GM18519 (cell line): Measurements from ENCODE around the gene IL25.
"Not testable (repeated sequence)": the region's sequence is repeated elsewhere in the genome, so short reads cannot be mapped to it uniquely, and the experiment has no call there.

Source experiments
- ATAC-seq: cut with Tn5 transposase; IDR thresholded peaks from one replicate; pipeline ENCODE4 v1.9.1; 2021; ENCODE audit warnings: mild to moderate bottlenecking, moderate library complexity; ENCODE audit not compliant: unreplicated experiment, low FRiP score

The IL25 gene

GRCh38 chr14:23386999-23387398, 14.4 kb downstream of the IL25 start:
- no peak for ATAC-seq

GRCh38 chr14:23387916-23388882, 15.6 kb downstream of the IL25 start:
- ATAC-seq = no peak

GRCh38 chr14:23388996-23389395, 16.4 kb downstream of the IL25 start:
- ATAC-seq = no peak

GRCh38 chr14:23389396-23389795, 16.8 kb downstream of the IL25 start:
- no peak for ATAC-seq

GRCh38 chr14:23389871-23390270, 17.3 kb downstream of the IL25 start:
- not testable (repeated sequence) for ATAC-seq

- ATAC-seq = no peak
Observed at GRCh38 chr14:23392613-23393012, 20.0 kb downstream of the IL25 start.

GRCh38 chr14:23396126-23396525, 23.5 kb downstream of the IL25 start:
- ATAC-seq = no peak

GRCh38 chr14:23396781-23397407, 24.3 kb downstream of the IL25 start:
- no peak for ATAC-seq

GRCh38 chr14:23398348-23398747, 25.7 kb downstream of the IL25 start:
- ATAC-seq = no peak

- no peak for ATAC-seq
Observed at GRCh38 chr14:23399136-23399535, 26.5 kb downstream of the IL25 start.

GRCh38 chr14:23399591-23399990, 27.0 kb downstream of the IL25 start:
- ATAC-seq = no peak

GRCh38 chr14:23400496-23401149, 28.0 kb downstream of the IL25 start:
- not testable (repeated sequence) for ATAC-seq

- no peak for ATAC-seq
Observed at GRCh38 chr14:23401291-23401690, 28.7 kb downstream of the IL25 start.

- no peak for ATAC-seq
Observed at GRCh38 chr14:23402296-23403138, 29.9 kb downstream of the IL25 start.

- ATAC-seq = no peak
Observed at GRCh38 chr14:23403139-23403438, 30.5 kb downstream of the IL25 start.

- no peak for ATAC-seq
Observed at GRCh38 chr14:23403908-23404307, 31.3 kb downstream of the IL25 start.

GRCh38 chr14:23404331-23404900, 31.8 kb downstream of the IL25 start:
- ATAC-seq = no peak

- no peak for ATAC-seq
Observed at GRCh38 chr14:23405096-23405495, 32.5 kb downstream of the IL25 start.

GRCh38 chr14:23405516-23406025, 33.0 kb downstream of the IL25 start:
- no peak for ATAC-seq

- ATAC-seq = no peak
Observed at GRCh38 chr14:23406244-23406643, 33.6 kb downstream of the IL25 start.
